ENCODE measurements around the gene DNAAF5.

The DNAAF5 gene

GRCh38 chr7:732094-732541 lies 5.6 kb downstream of the DNAAF5 start:
- TF ChIP-seq CTCF (conservative IDR thresholded peaks at IDR 0.05; ENCODE audit: low read length) (peak; percentile 49), EZH2phosphoT487 (IDR thresholded peaks at IDR 0.05; ENCODE audit: borderline replicate concordance) (no peak)
- Histone ChIP-seq H3F3A (ENCODE audit: low read depth) (no peaks in the 10 kb centered on the region), H3K36me3 (ENCODE audit: insufficient read depth, low read length) (peaks cover 10% of the 10 kb centered on the region; the same call in 1 of the 2 replicates), H3K9me2 (replicated peaks; ENCODE audit: low read depth, low read length) (no peaks in the 10 kb centered on the region), H3K4me3 (ENCODE audit: low read length, poor library complexity, severe bottlenecking) (no peak overlapping the region), H3K9ac (ENCODE audit: low read depth, low read length, poor library complexity, severe bottlenecking) (no peak overlapping the region), H3K4me2 (ENCODE audit: low read depth, low read length, poor library complexity, severe bottlenecking) (no peak overlapping the region), H3K79me2 (ENCODE audit: insufficient read depth, low read length) (peaks cover 21% of the 10 kb centered on the region), H2AFZ (ENCODE audit: low read length) (no peak overlapping the region), H3K9me3 (ENCODE audit: insufficient read depth, low read depth, low read length) (peaks cover 6% of the 10 kb centered on the region; the same call in 1 of the 2 replicates), H3K4me1 (ENCODE audit: insufficient read depth, low read length, poor library complexity, severe bottlenecking) (peaks cover 16% of the 10 kb centered on the region), H4K20me1 (ENCODE audit: insufficient read depth, low read length, poor library complexity, severe bottlenecking) (no peaks in the 10 kb centered on the region), H3K27me3 (ENCODE audit: insufficient read depth, low read length, poor library complexity, severe bottlenecking) (no peaks in the 10 kb centered on the region)

DNA sequence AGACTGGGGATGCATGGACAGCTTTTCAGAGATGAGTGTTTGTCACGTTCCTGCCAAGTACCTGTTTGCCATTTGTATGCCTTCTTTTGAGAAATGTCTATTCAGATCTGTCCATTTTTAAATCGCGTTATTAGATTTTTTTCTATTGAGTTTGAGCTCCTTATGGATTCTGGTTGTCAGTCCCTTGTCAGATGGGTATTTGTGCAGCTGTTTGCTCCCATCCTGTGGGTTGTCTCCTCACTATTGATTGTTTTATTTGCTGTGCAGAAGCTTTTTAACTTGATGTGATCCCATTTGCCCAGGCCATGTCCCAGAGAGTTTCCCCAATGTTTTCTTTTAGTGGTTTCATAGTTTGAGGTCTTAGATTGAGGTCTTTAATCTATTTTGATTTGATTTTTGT lies 6.1 kb downstream of the DNAAF5 start:
- H3K79me2 ChIP-seq (ENCODE audit: insufficient read depth, low read length), result peaks cover 22% of the 10 kb centered on the region
- H3F3A ChIP-seq (ENCODE audit: low read depth), result no peaks in the 10 kb centered on the region
- no peaks in the 10 kb centered on the region for H4K20me1 ChIP-seq (ENCODE audit: insufficient read depth, low read length, poor library complexity, severe bottlenecking)
- peaks cover 10% of the 10 kb centered on the region; the same call in 1 of the 2 replicates for H3K36me3 ChIP-seq (ENCODE audit: insufficient read depth, low read length)
- no peak overlapping the region for H2AFZ ChIP-seq (ENCODE audit: low read length)
- no peaks in the 10 kb centered on the region for H3K9me2 ChIP-seq (replicated peaks; ENCODE audit: low read depth, low read length)
- peaks cover 17% of the 10 kb centered on the region for H3K4me1 ChIP-seq (ENCODE audit: insufficient read depth, low read length, poor library complexity, severe bottlenecking)
- H3K9me3 ChIP-seq (ENCODE audit: insufficient read depth, low read depth, low read length), result peaks cover 6% of the 10 kb centered on the region; the same call in 1 of the 2 replicates
- H3K4me2 ChIP-seq (ENCODE audit: low read depth, low read length, poor library complexity, severe bottlenecking), result no peak overlapping the region
- no peaks in the 10 kb centered on the region for H3K27me3 ChIP-seq (ENCODE audit: insufficient read depth, low read length, poor library complexity, severe bottlenecking)
- H3K4me3 ChIP-seq (ENCODE audit: low read length, poor library complexity, severe bottlenecking), result no peak overlapping the region
- no peak for TF ChIP-seq CTCF (conservative IDR thresholded peaks at IDR 0.05; ENCODE audit: low read length)
- no peak for TF ChIP-seq EZH2phosphoT487 (IDR thresholded peaks at IDR 0.05; ENCODE audit: borderline replicate concordance)
- no peak overlapping the region for H3K9ac ChIP-seq (ENCODE audit: low read depth, low read length, poor library complexity, severe bottlenecking)

DNA sequence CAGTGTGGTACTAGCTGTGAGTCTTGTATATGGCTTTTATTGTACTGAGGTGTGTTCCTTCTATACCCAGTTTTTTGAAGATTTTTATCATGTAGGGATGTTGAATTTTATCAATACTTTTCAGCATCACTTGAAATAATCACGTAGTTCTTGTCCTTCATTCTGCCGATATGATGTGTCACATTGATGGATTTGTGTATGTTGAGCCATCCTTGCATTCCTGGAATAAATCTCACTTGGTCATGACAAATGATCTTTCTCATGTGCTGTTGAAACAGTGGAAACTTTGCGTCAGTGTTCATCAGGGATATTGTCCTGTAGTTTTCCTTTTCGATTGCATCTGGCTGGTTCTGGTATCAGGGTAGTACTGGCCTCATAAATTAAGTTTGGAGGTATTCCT lies 7.7 kb downstream of the DNAAF5 start:
- no peaks in the 10 kb centered on the region for H3F3A ChIP-seq (ENCODE audit: low read depth)
- no peak overlapping the region for H3K4me2 ChIP-seq (ENCODE audit: low read depth, low read length, poor library complexity, severe bottlenecking)
- H3K9me2 ChIP-seq (replicated peaks; ENCODE audit: low read depth, low read length), result no peaks in the 10 kb centered on the region
- H3K9me3 ChIP-seq (ENCODE audit: insufficient read depth, low read depth, low read length), result peaks cover 6% of the 10 kb centered on the region; the same call in 1 of the 2 replicates
- H3K79me2 ChIP-seq (ENCODE audit: insufficient read depth, low read length), result peaks cover 14% of the 10 kb centered on the region; the same call in 1 of the 2 replicates
- no peaks in the 10 kb centered on the region for H3K27me3 ChIP-seq (ENCODE audit: insufficient read depth, low read length, poor library complexity, severe bottlenecking)
- no peak for TF ChIP-seq EZH2phosphoT487 (IDR thresholded peaks at IDR 0.05; ENCODE audit: borderline replicate concordance)
- no peak for TF ChIP-seq CTCF (conservative IDR thresholded peaks at IDR 0.05; ENCODE audit: low read length)
- peaks cover 11% of the 10 kb centered on the region for H3K4me1 ChIP-seq (ENCODE audit: insufficient read depth, low read length, poor library complexity, severe bottlenecking)
- peaks cover 10% of the 10 kb centered on the region; the same call in 1 of the 2 replicates for H3K36me3 ChIP-seq (ENCODE audit: insufficient read depth, low read length)
- H4K20me1 ChIP-seq (ENCODE audit: insufficient read depth, low read length, poor library complexity, severe bottlenecking), result no peaks in the 10 kb centered on the region
- H2AFZ ChIP-seq (ENCODE audit: low read length), result no peak overlapping the region
- no peak overlapping the region for H3K4me3 ChIP-seq (ENCODE audit: low read length, poor library complexity, severe bottlenecking)
- no peak overlapping the region for H3K9ac ChIP-seq (ENCODE audit: low read depth, low read length, poor library complexity, severe bottlenecking)
